GM18511 (cell line): ENCODE measurements around the gene SLC35F3.

Experiments
- ATAC-seq: cut with Tn5 transposase; IDR thresholded peaks from one replicate; pipeline ENCODE4 v1.9.1; 2021; ENCODE audit warnings: mild to moderate bottlenecking, moderate library complexity; ENCODE audit not compliant: unreplicated experiment

Gene SLC35F3

DNA sequence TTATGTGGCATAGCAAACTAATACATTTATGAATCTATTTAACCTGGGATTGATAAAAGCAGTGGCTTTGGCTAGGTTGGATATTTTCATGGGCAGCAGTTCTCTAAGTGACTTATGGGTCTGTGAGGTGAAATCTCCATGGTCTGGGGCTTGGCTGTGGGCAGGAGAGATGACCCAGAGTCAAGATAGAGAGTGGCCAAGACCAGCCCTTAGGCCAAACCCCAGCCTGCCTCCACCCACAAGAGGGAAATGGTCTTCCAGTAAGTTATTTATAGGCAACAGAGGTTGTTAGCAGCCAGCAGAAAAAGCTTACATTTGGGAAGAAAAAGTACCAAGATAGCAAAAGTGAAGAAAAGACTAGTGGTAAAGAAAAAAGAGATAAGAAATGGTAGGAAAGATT lies 61.4 kb downstream of the SLC35F3 start:
- no peak for ATAC-seq

- ATAC-seq = no peak
These were observed 67.3 kb downstream of the SLC35F3 start for GRCh38 chr1:233971753-233972152.

GRCh38 chr1:233972563-233972950 lies 68.1 kb downstream of the SLC35F3 start:
- ATAC-seq = no peak

- no peak for ATAC-seq
These were observed 68.6 kb downstream of the SLC35F3 start for GRCh38 chr1:233972951-233973635.

DNA sequence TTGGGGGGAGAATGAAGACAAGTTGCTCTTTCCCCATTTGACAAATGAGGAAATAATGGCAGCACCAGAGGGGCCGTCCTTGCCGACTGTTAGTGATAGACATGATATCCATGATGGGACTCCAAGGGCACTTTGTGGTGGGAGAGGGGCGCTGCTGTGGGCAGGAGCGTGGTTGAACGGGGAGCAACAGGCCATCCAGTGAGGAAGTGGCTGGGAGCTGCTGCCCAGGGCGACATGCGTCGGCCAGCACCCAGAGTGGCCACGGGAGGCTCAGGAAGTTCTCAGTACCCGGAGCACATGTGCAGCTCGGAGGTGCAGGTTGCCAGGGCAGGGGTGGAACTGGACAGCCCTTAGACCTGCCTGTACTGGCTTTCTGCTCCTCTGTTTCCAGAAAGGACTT lies 71.0 kb downstream of the SLC35F3 start:
- no peak for ATAC-seq

GRCh38 chr1:233981042-233981675 lies 76.7 kb downstream of the SLC35F3 start:
- no peak for ATAC-seq

- no peak for ATAC-seq
These were observed 78.5 kb downstream of the SLC35F3 start for GRCh38 chr1:233982827-233983518.

- no peak for ATAC-seq
These were observed 79.3 kb downstream of the SLC35F3 start for GRCh38 chr1:233983811-233984210.

- ATAC-seq = no peak
These were observed 84.7 kb downstream of the SLC35F3 start for GRCh38 chr1:233988963-233989696.

DNA sequence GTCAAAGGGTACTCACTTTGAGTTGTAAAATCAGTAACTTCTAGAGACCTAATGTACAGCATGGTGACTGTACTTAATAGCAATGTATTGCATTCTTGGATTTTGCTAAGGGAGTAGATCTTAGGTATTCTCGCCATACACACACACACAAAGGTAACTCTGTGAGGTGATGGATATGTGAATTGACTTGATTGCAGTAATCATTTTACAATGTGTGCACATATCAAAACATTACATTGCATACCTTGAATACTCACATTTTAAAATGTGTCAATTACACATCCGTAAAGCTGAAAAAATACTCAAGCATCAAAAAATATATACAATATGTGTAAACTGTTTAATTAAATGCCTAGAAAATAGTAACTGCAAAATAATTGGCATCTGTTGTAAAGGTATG lies 86.0 kb downstream of the SLC35F3 start:
- no peak for ATAC-seq

GRCh38 chr1:233993651-233994050 lies 89.2 kb downstream of the SLC35F3 start:
- ATAC-seq = no peak

- ATAC-seq = no peak
These were observed 89.6 kb downstream of the SLC35F3 start for GRCh38 chr1:233994112-233994511.

DNA sequence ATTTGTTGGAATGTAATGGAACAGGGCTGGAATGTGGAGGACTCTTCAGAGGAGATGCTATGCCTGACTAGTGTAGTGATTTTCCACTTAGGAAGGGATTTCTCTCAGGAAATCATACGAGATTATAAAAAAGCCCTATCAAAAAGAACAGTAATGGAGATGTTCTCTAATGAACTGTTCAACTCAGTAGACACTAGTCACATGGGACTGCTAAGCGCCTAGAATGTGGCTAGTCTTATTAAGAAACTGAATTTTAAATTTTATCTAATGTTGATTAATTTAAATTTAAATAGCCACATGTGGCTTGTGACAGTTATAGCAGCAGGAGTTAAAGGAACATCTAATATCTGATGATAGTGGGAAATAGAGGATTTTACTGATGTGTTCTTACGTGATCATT lies 94.0 kb downstream of the SLC35F3 start:
- no peak for ATAC-seq

- no peak for ATAC-seq
These were observed 94.4 kb downstream of the SLC35F3 start for GRCh38 chr1:233998891-233999290.

DNA sequence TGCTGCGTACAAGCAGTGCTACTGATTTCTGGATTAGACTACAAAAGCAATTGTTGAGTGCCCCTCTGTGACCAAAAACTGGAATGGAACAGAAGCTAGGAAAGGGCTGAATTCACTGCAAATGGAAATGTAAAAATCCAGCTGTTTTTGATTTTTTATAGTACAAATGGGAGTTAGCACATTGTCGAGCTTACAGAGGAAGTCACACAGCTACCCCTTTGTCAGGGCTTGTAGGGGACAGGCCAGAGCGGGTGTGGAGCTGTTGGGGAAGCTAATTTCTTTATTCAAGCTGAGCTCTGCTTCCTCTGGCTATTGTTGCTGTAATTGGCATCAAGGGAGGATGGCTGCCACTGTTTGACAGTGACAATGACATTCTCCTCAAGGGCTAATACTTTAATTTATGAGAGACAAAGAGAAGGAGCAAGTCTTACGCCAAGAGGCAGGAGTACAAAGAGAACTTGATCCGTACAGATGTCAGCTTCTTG lies 96.1 kb downstream of the SLC35F3 start:
- no peak for ATAC-seq

DNA sequence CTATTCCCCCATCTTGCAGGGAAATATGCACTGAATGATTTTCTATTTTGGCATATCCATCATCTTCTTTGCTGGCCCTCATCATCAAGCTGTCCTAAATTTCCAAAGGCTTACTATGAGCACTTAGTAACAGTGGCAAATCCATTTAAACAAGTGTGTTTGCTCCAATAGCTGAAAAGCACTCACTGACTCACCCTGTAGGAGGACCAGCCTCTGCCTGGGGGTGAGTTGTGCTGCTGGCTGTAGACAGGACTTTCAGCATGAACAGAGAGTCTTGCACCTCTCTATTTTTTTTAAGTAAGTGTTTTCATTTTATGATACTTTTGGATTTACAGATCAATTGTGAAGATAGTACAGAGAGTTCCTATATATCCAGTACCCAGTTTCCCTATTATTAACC lies 97.3 kb downstream of the SLC35F3 start:
- no peak for ATAC-seq

- no peak for ATAC-seq
These were observed 100.1 kb downstream of the SLC35F3 start for GRCh38 chr1:234004591-234004990.

- no peak for ATAC-seq
These were observed 103.2 kb downstream of the SLC35F3 start for GRCh38 chr1:234007684-234008083.

DNA sequence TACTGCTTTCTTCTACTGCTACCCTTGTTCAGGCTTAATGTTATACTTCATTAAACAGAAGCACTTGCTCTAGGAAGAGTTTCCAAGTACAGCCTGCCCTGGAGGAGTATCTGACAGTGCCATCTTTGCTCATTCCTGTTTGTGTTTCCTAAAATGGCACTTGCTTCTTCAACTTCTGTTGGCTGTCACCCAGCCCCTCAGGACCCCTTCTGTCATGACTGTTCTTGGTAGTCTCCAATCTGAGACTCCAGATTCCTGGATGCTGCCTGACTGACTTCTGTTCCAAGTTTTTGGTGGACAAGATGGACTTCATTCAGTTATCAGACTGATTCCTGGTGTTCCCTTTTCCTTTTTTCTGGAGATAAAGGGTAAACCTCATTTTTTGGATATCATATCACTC lies 104.1 kb downstream of the SLC35F3 start:
- ATAC-seq = no peak

GRCh38 chr1:234009668-234010067 lies 105.2 kb downstream of the SLC35F3 start:
- no peak for ATAC-seq

- ATAC-seq = no peak
These were observed 109.7 kb downstream of the SLC35F3 start for GRCh38 chr1:234014208-234014607.
